ENCODE results near the gene PRKCB.
"Not testable (repeated sequence)": the region's sequence is repeated elsewhere in the genome, so short reads cannot be mapped to it uniquely, and the experiment has no call there.

The PRKCB gene

GRCh38 chr16:24010440-24011089 is 174.8 kb downstream of the PRKCB start:
- DNase-seq: no peak

DNA sequence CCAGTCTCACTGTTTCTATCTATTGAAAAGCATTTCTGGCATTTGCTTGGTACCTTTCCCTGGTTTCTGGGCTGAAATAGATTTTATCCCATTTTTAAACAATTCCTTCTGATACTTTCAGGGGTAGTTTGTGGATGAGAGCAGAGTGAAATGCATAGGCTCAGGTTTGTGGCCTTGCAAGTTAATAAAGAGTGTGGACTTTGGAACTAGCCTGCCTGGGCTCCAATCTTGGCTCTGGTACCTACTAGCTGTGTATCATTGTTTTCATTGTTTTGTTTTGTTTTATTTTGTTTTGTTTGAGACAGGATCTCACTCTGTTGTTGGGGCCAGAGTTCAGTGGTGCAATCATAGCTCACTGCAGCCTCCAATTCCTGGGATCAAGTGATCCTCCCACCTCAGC is 175.5 kb downstream of the PRKCB start:
- no peak for DNase-seq

- no peak for DNase-seq
These were observed 177.4 kb downstream of the PRKCB start for GRCh38 chr16:24013054-24013636.

DNA sequence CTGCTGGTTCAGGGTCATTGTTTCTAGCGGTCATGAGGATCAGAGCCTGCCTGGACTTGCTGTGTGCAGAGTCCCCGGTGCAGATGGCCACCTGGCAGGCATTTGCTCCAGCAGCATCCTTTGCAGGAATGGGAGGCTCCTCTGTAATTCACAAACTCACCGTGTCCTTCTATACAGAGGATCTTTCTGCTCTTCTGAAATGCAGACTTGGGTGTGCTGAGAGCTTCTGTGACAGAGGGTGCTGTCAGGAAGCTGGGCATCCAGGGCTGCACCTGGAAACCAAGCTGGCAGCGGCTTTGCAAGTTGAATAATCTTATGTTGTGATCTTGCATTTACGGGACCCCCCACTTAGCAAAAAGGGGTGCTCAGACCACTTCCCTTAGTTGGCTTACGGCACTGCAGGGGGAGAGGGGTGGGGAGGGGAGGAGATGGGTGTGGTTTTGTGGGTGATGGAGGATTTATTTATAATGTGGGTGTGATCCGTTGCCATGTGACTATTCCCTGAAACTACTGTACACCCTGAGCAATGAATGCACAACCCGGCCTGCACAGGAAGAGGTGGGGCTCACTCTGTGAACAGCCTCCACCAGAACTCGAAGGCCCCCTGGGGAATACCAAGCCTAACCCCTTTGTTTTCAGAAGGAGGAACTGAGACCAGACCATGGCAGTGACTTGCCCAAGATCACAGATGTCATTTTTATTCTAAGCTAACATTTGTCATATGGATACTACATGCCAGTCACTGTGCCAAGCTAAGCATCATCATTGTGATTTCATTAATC is 178.3 kb downstream of the PRKCB start:
- DNase-seq: no peak

DNA sequence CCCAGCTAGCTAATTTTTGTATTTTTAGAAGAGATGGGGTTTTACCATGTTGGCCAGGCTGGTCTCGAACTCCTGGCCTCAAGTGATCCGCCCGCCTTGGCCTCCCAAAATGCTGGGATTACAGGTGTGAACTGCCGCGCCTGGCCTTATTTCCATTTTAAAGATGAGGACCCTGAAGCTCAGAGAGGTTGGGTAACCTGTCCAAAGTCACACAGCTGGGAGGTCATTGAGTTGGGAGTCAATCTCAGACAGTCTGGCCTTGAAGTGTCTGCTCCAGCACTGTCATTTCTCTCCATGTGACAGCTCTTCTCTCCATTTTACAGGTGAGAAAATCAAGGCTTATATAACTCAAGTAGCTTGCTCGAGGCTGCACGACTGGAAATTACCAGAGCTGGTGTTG is 179.2 kb downstream of the PRKCB start:
- not testable (repeated sequence) for DNase-seq

GRCh38 chr16:24015923-24016322 is 180.1 kb downstream of the PRKCB start:
- DNase-seq: no peak

DNA sequence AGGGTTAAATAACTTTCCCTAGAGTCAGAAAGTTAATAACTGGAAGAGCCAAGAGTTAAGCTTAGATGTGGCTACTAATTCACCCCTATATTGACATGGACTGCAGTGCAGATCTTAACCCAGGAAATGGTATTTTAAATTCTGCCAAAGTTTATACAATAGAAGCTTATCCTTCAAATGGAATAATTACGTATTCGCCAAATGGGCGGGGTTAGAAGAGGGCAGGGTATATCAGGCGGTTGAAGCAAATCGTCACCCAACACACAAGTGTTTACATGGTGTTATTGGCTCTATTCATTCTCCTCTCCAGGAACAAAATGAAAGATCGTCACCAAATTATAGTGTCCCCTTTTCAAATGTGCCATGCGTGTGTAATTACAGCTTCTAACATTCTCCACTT is 182.7 kb downstream of the PRKCB start:
- no peak for DNase-seq

GRCh38 chr16:24022797-24023196 is 187.0 kb downstream of the PRKCB start:
- no peak for DNase-seq

DNA sequence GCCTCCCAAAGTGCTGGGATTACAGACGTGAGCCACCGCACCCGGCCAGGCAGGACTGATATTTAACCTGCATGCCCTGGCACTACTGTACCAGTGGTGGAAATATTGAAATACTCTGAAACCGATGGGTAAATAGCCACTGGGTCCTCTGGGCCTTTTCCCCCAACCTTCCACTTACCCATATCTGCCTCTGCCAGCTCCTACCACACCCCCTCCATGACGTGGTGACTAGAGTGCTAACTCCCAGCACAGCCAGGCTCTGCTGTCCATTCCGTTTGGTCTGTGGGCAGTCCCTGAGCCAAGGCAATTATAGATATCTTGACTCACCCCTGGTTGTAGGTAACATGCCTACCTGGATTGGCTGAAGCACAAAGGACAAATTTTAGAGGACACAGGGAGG is 187.8 kb downstream of the PRKCB start:
- no peak for DNase-seq

- DNase-seq: no peak
These were observed 189.2 kb downstream of the PRKCB start for GRCh38 chr16:24024971-24025370.

DNA sequence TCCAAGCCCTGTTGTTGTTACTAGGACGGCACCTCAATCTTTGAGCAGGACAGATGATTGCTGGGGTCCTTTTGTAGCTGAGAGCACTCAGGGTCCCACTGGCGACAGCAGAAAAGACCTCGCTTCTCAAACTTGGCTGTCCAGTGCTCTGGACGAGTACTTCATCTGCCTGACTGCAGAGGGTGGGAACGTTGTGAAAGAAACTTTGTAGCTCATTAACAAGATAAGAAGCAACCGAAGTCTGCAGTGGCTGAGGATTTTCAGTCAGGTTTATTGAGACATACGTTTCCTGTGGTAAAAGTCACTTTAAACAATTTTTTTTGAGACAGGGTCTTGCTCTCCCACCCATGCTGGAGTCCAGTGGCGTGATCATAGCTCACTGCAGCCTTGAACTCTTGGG is 191.7 kb downstream of the PRKCB start:
- DNase-seq: no peak

DNA sequence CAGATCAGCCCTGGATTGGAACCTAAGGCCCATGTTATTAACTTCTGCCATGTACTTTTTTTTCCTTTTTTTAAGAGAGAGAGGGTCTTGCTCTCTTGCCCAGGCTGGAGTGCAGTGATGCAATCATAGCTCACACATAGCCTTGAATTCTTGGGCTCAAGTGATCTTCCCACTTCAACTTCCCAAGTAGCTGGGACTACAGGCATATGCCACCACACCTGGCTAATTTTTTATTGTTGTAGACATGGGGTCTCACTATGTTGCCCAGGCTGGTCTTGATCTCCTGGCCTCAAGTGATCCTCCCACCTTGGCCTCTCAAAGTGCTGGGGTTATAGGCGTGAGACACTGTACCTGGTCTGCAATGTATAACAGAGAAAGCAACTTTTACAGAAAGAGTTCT is 194.1 kb downstream of the PRKCB start:
- not testable (repeated sequence) for DNase-seq

DNA sequence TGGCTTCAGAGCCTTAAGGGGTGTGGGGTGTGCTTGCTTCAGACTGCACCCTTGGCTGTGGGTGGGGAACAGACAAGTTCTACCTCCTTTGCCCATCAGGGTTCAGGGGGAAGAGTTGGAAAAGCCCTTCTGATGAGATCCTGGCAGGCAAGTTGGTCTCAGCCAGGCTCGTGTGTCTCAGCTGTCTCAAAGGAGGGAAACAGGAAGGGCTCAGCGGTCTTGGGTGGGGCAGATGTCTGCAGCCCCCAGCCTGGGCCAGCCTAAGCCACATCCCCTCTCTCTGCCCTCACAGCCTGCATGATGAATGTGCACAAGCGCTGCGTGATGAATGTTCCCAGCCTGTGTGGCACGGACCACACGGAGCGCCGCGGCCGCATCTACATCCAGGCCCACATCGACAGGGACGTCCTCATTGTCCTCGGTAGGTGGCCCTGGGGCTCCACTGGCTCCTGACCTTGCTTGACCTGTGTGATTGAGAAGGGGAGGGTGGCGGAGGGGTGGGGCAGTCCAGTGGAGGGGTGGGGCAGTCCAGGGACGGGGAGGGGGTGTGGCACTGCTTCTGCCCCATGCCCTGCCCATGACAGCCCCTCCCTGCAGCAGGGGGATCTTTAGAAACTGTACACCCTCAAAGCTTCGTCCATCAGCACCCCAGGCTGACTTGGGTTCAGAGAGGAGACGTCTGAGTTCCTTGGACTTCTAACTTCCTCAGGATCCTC is 199.5 kb downstream of the PRKCB start:
- no peak for DNase-seq

GRCh38 chr16:24036038-24036543 is 200.3 kb downstream of the PRKCB start:
- DNase-seq: no peak

DNA sequence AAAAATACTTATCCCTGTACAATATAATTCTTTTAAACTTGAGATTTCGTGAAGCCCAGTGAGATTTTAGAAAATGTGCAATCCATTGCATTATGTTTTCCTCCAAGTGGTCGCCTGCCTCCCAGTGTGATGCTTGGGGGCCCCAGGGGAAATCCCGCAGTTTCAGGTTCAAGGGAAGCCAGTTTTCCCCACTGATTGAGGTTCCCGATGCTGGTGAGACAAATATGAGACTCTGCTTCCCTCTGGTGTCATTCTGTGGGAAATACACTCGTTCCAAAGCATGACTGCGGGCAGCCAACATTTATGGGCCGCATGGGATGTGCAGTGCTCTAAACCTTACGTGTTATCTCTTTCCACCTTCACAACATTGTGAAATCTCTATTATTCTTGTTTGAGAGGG is 200.8 kb downstream of the PRKCB start:
- no peak for DNase-seq

- no peak for DNase-seq
These were observed 201.6 kb downstream of the PRKCB start for GRCh38 chr16:24037335-24037734.

DNA sequence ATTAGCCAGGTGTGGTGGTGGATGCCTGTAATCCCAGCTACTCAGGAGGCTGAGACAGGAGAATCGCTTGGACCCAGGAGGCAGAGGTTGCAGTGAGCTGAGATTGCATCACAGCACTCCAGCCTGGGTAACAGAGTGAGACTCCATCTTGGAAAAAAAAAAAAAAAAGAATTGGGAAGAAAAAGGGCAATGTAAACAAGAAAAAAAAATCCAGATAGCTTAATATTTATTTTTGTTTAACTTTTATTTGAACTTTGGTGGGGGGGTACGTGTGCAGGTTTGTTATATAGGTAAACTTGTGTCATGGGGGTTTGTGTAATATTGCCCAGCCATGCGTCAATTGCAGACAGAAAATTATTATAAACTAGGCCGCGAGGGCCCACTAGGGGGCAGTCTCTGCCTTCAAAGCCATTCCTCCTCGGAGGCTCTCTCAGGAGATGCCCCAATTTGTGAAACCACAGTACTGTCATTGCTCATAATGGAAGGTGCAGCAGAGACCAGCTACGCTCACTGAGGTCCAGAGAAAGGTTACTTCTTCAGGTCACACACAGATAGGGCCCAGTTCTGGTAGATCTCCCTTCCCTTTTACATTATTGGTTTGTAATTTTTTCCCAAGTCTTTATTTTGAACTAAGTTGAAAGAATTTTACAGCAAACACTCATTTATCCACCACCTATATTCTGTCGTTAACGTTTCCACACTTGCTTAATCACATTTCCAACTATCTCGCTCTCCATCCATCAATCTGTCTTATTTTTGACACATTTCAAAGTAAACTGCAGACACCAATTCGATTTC is 206.2 kb downstream of the PRKCB start:
- no peak for DNase-seq

DNA sequence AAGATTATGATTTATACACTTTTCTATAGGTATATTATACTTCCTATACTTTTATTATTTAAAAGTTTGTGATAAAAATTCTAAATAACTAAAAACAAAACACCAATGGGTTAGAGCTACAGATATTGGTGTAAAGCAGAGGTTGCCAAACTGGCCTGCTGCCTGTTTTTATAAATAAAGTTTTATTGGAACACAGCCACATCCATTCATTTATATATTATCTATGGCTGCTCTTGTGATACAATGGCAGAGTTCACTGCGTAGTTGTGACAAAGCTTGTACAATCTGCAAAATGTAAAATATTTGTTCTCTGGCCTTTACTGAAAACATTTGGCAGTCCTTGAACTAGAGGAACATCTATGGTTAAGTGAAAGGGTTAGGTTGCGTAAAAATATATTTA is 208.7 kb downstream of the PRKCB start:
- no peak for DNase-seq

DNA sequence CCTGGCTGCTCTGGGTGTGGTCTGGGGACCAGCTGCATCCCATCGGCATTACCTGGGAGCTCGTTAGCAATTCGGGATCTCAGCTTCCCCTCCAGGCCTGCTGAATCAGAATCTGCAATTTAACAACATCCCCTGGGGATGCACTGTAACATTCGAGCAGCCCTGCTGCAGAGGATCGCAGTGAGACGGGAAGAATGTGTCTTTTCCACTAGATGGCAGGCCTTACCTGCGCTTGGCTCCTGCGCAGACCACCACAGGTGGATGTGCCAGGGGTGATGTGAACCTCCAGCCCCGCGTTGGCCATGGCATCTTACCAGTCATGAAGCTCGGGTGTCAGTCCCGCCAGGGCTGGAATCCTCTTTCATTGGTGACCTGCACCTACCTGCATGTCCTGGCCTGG is 209.9 kb downstream of the PRKCB start:
- DNase-seq: no peak

- no peak for DNase-seq
These were observed 210.7 kb downstream of the PRKCB start for GRCh38 chr16:24046442-24046841.

DNA sequence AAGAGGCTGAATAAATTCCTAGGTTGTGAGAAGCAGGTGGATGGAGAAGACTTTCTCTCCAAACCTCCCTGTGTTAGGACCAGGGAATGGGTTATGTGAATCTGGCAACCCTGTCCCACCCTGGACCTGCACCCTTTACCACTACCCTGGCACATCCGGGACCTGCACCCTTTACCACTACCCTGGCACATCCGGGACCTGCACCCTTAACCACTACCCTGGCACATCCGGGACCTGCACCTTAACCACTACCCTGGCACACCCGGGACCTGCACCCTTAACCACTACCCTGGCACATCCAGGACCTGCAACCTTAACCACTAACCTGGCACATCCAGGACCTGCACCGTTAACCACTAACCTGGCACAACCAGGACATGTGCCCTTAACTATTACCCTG is 213.3 kb downstream of the PRKCB start:
- no peak for DNase-seq

DNA sequence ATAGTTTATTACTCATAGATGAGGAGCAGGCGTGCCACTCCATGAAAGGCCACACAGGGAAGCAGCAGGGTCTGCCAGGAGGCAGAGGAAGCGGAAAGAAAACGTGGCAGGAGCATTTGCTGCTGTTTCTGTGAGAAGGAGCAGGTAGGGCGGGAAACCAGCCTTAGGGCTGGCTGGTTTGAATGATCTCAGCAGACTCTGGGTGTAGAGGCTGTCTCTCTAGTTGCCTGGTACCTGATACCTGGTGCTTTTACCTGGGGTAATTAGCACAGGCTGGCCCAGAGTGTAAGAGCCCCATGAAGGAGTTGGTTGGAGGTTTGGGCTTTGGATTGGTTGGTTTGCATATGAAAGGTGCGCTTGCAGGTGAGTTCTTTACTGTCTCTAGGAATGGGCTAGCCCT is 215.3 kb downstream of the PRKCB start:
- no peak for DNase-seq

Data from T1000 (cell line).